ENCODE results near the gene TMEM120A.
"Not testable (repeated sequence)": the region's sequence is repeated elsewhere in the genome, so short reads cannot be mapped to it uniquely, and the experiment has no call there.

Gene TMEM120A
- 8.4 to 14.1 reads per million in 2 donors for total RNA-seq

GRCh38 chr7:75994388-75995051 lies at the start of gene TMEM120A:
TSS of gene TMEM120A (minus strand) at chr7:75994595. CDS start at chr7:75994570, 25 bp downstream.
- DNase-seq = peak; percentile 86 to 96 (median 92)

GRCh38 chr7:76040126-76040525 lies 45.7 kb upstream of the TMEM120A start:
- no peak for DNase-seq

GRCh38 chr7:76037310-76037709 lies 42.9 kb upstream of the TMEM120A start:
- no peak for DNase-seq

GRCh38 chr7:76031964-76032363 lies 37.6 kb upstream of the TMEM120A start:
- DNase-seq = no peak

GRCh38 chr7:76029682-76030081 lies 35.3 kb upstream of the TMEM120A start:
- DNase-seq = not testable (repeated sequence)

- DNase-seq = no peak
Observed at GRCh38 chr7:76023002-76023401, 28.6 kb upstream of the TMEM120A start.

- no peak for DNase-seq
Observed at GRCh38 chr7:76022026-76022780, 27.8 kb upstream of the TMEM120A start.

- DNase-seq = peak; percentile 41 to 74 (median 60)
Observed at GRCh38 chr7:76020031-76020714, 25.8 kb upstream of the TMEM120A start.

- DNase-seq = not testable (repeated sequence)
Observed at GRCh38 chr7:76018520-76018919, 24.1 kb upstream of the TMEM120A start.

GRCh38 chr7:76016191-76016947 lies 22.0 kb upstream of the TMEM120A start:
- no peak for DNase-seq

GRCh38 chr7:76011442-76011861 lies 17.1 kb upstream of the TMEM120A start:
- DNase-seq = no peak

- no peak for DNase-seq
Observed at GRCh38 chr7:76009672-76010600, 15.5 kb upstream of the TMEM120A start.

GRCh38 chr7:76008156-76008687 lies 13.8 kb upstream of the TMEM120A start:
- DNase-seq = peak in 1 of 5 experiments; percentile 78

GRCh38 chr7:76005004-76005403 lies 10.6 kb upstream of the TMEM120A start:
- not testable (repeated sequence) for DNase-seq

GRCh38 chr7:76003351-76003750 lies 9.0 kb upstream of the TMEM120A start:
- no peak for DNase-seq

GRCh38 chr7:76002822-76003221 lies 8.4 kb upstream of the TMEM120A start:
- no peak for DNase-seq

- DNase-seq = no peak
Observed at GRCh38 chr7:76002139-76002538, 7.7 kb upstream of the TMEM120A start.

- DNase-seq = no peak
Observed at GRCh38 chr7:76000566-76000965, 6.2 kb upstream of the TMEM120A start.

- DNase-seq = no peak
Observed at GRCh38 chr7:75998038-75998437, 3.6 kb upstream of the TMEM120A start.

GRCh38 chr7:75996476-75996875 lies 2.1 kb upstream of the TMEM120A start:
- DNase-seq = no peak

- no peak for DNase-seq
Observed at GRCh38 chr7:75995996-75996395, 1.6 kb upstream of the TMEM120A start.
